DMS153 (cell line): ENCODE results near the gene TMEM30A.

Experiments used
- DNase-seq: peaks from one replicate; lab custom pipeline; 2025; lab: John Stamatoyannopoulos, UW

Gene TMEM30A

GRCh38 chr6:75262716-75263400 lies 21.7 kb downstream of the TMEM30A start:
- DNase-seq, result no peak

- DNase-seq, result no peak
Observed at GRCh38 chr6:75261299-75261698, 23.3 kb downstream of the TMEM30A start.

GRCh38 chr6:75257343-75258087 lies 27.1 kb downstream of the TMEM30A start:
- DNase-seq, result no peak

- DNase-seq, result no peak
Observed at GRCh38 chr6:75250552-75250951, 34.0 kb downstream of the TMEM30A start.

GRCh38 chr6:75249837-75250236 lies 34.8 kb downstream of the TMEM30A start:
- DNase-seq, result no peak

GRCh38 chr6:75246386-75246785 lies 38.2 kb downstream of the TMEM30A start:
- DNase-seq, result no peak

- DNase-seq, result no peak
Observed at GRCh38 chr6:75244063-75244584, 40.5 kb downstream of the TMEM30A start.

GRCh38 chr6:75243333-75244062 lies 41.1 kb downstream of the TMEM30A start, which contains the start of gene COX7A2:
Gene COX7A2 (minus strand): TSS chr6:75243801. CDS start chr6:75243734, 67 bp downstream.
- peak; percentile 99 for DNase-seq

GRCh38 chr6:75236630-75237029 lies 48.0 kb downstream of the TMEM30A start:
- DNase-seq, result no peak

GRCh38 chr6:75235271-75235670 lies 49.3 kb downstream of the TMEM30A start:
- DNase-seq, result no peak

- DNase-seq, result no peak
Observed at GRCh38 chr6:75234126-75234865, 50.3 kb downstream of the TMEM30A start.

- DNase-seq, result no peak
Observed at GRCh38 chr6:75233092-75233615, 51.4 kb downstream of the TMEM30A start.

- DNase-seq, result peak; percentile 17
Observed at GRCh38 chr6:75230484-75231325, 53.9 kb downstream of the TMEM30A start.

- no peak for DNase-seq
Observed at GRCh38 chr6:75224303-75224926, 60.2 kb downstream of the TMEM30A start.

GRCh38 chr6:75223428-75223827 lies 61.2 kb downstream of the TMEM30A start:
- DNase-seq, result no peak

- DNase-seq, result no peak
Observed at GRCh38 chr6:75222261-75222660, 62.3 kb downstream of the TMEM30A start.

- DNase-seq, result no peak
Observed at GRCh38 chr6:75221116-75221515, 63.5 kb downstream of the TMEM30A start.

GRCh38 chr6:75220357-75220756 lies 64.2 kb downstream of the TMEM30A start:
- no peak for DNase-seq

- no peak for DNase-seq
Observed at GRCh38 chr6:75219263-75219662, 65.3 kb downstream of the TMEM30A start.

GRCh38 chr6:75217193-75217592 lies 67.4 kb downstream of the TMEM30A start:
- DNase-seq, result peak; percentile 40
